ENCODE measurements around the gene TCEAL4. TPM values are rescaled to one million over a fixed set of nuclear protein-coding genes. Genes with fewer than 3 reads are reported as not detected.

Gene TCEAL4
- polyA plus RNA-seq, 2 donors, result 94.8 to 124 TPM

- Histone ChIP-seq H3K4me3 (ENCODE audit: low read depth in 1 of 2, low read length in 2 of 2) (no peak overlapping the region), H3K27me3 (ENCODE audit: control insufficient read depth in 1 of 2, insufficient read depth in 2 of 2, low read length in 2 of 2) (no peaks in the 10 kb centered on the region), H3K36me3 (ENCODE audit: control insufficient read depth in 2 of 2, insufficient read depth in 2 of 2, low read length in 1 of 2) (no peaks in the 10 kb centered on the region), H3K9me3 (ENCODE audit: control insufficient read depth in 2 of 2, insufficient read depth in 1 of 2, low read depth in 1 of 2, low read length in 1 of 2) (no peaks in the 10 kb centered on the region), H3K4me1 (ENCODE audit: control insufficient read depth in 2 of 2, insufficient read depth in 2 of 2, low read length in 1 of 2) (no peaks in the 10 kb centered on the region), H3K27ac (ENCODE audit: low read depth in 2 of 2, low read length in 1 of 2) (no peak overlapping the region)
- WGBS, 2 donors, result 58 to 84% methylated on average over 2 of the region's 2 CpGs
These were observed 50.1 kb downstream of the TCEAL4 start for GRCh38 chrX:103635436-103635835.

Other genes starting within 250 kb of the TCEAL4 start
- gene TCEAL9, start 229.0 kb upstream of the TCEAL4 start, polyA plus RNA-seq, result 10 to 100 TPM; 39.4 to 48.0 TPM
- gene BEX3, start 209.0 kb upstream of the TCEAL4 start, polyA plus RNA-seq, result 10 to 100 TPM; 28.2 to 60.1 TPM
- 1 to 10 TPM in 1 of 2 donors, under 1 TPM in 1; 0.94 to 1.2 TPM for gene RAB40A, start 66.0 kb upstream of the TCEAL4 start, polyA plus RNA-seq
- 10 to 100 TPM in 1 of 2 donors, 1 to 10 TPM in 1; 9.5 to 19.7 TPM for gene TCEAL3, start 22.4 kb downstream of the TCEAL4 start, polyA plus RNA-seq
- 10 to 100 TPM; 13.3 to 25.9 TPM for gene TCEAL1, start 43.5 kb downstream of the TCEAL4 start, polyA plus RNA-seq
- gene MORF4L2, start 101.2 kb downstream of the TCEAL4 start, polyA plus RNA-seq, result 100 to 1,000 TPM; 161 to 242 TPM
- under 1 TPM in 1 of 2 donors, not detected in 1; 0.05 TPM for gene TMEM31, start 125.4 kb downstream of the TCEAL4 start, polyA plus RNA-seq
- gene PLP1, start 191.3 kb downstream of the TCEAL4 start, polyA plus RNA-seq, result 1 to 10 TPM in 1 of 2 donors, under 1 TPM in 1; 0.94 to 2.3 TPM
- gene RAB9B, start 246.7 kb downstream of the TCEAL4 start, polyA plus RNA-seq, result 1 to 10 TPM in 1 of 2 donors, under 1 TPM in 1; 0.45 to 1.0 TPM